ENCODE measurements around the gene NFATC2.
A peak's percentile ranks its signal among the peaks of the same experiment; 100 is the strongest.

NFATC2 gene

DNA sequence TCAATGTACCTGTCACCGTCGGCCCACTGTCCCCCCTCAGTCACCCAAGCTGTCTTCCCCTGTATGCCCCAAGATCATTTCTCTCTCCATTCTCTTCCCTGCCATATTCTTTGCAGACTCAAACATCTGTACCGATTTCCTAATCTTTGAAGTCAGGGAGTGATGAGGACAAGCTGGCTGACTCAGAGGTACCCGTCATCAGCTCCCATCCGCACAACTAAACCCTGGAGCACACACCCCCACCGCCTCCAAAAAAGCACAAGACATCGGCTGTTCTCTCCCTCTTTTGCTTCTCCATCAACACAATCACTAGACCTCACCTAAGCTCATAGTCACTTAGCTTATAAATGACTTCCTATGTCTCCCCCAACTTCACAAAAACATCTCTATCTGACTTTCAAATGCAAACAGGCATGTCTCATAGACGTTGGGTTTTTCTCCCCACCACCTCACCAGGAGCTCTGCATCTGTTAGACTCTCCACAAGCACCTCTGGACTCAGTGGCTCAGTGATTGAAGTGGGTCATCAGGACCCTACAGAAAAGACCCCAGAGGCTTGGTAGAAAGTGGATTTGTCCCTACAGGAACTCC is 11.5 kb upstream of the NFATC2 start:
- DNase-seq (ENCODE audit: low read depth, low spot score) = peak; percentile 47
- TF ChIP-seq, protein P1, sequence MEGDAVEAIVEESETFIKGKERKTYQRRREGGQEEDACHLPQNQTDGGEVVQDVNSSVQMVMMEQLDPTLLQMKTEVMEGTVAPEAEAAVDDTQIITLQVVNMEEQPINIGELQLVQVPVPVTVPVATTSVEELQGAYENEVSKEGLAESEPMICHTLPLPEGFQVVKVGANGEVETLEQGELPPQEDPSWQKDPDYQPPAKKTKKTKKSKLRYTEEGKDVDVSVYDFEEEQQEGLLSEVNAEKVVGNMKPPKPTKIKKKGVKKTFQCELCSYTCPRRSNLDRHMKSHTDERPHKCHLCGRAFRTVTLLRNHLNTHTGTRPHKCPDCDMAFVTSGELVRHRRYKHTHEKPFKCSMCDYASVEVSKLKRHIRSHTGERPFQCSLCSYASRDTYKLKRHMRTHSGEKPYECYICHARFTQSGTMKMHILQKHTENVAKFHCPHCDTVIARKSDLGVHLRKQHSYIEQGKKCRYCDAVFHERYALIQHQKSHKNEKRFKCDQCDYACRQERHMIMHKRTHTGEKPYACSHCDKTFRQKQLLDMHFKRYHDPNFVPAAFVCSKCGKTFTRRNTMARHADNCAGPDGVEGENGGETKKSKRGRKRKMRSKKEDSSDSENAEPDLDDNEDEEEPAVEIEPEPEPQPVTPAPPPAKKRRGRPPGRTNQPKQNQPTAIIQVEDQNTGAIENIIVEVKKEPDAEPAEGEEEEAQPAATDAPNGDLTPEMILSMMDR (IDR thresholded peaks at IDR 0.05; ENCODE audit: low read depth, low read length) = no peak
- H3K4me3 ChIP-seq (ENCODE audit: low read depth, low read length) = no peak overlapping the region
- in situ Hi-C loops (cut with HindIII; ENCODE audit: low sequenced_read_pairs) = no loop called here

DNA sequence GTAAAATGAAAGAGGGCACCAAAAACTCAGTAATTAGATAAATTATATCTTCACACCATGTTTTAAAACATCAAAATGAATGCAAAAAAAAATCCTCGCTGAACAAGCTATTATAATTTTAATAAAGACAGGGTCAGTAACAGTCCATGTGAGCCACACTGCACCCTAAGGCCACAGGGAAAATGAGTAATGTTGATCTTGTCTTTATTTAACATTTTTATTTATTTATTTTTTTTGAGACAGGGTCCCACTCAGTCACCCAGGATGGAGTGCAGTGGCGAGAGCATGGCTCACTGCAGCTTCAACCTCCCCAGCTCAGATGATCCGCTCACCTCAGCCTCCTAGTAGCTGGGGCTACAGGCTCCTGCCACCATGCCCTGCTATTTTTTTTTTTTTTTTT is 8.7 kb upstream of the NFATC2 start:
- DNase-seq (ENCODE audit: low read depth, low spot score) = no peak
- in situ Hi-C loops (cut with HindIII; ENCODE audit: low sequenced_read_pairs) = no loop called here
- TF ChIP-seq, protein P1 (IDR thresholded peaks at IDR 0.05; ENCODE audit: low read depth, low read length) = no peak
- no peak overlapping the region for H3K4me3 ChIP-seq (ENCODE audit: low read depth, low read length)

DNA sequence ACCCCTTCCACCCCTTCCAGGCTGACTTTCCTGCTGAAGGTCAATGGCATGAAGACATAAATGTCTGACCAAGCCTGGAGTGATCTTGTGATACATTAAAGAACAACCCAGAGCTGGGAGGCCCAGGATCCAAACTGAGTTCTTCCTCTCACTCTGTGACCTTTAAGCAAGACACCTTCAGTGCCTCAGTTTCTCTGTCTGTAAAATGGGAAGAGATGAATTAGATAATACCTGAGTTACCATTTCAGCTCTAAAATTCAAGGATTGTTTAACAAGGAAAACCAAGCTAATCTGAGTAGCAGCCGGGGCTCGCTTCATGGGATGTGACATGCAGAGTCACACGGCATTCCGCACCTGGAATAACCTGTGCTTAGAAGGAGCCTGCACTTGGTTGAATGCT is 7.0 kb upstream of the NFATC2 start:
- DNase-seq (ENCODE audit: low read depth, low spot score) = no peak
- TF ChIP-seq, protein P1 (IDR thresholded peaks at IDR 0.05; ENCODE audit: low read depth, low read length) = no peak
- H3K4me3 ChIP-seq (ENCODE audit: low read depth, low read length) = no peak overlapping the region
- in situ Hi-C loops (cut with HindIII; ENCODE audit: low sequenced_read_pairs) = no loop called here

DNA sequence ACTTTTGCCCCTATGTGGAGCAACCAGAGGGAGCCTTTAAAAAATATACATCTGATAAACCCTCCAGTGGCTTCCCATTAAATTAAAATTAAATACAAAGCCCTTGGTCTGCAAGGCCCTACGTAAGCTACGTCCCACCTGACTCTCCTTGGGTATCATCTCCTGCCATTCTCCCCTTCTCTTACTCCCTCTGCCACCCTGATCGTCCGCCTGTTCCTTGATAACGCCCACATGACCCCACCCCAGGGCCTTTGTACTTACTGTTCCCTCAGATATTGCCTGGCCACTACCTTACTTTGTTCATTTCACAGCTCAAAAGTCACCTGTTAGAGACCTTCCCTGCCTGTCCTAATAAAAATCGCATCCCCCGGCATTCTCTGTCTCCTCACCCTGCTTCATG is 5.4 kb upstream of the NFATC2 start:
- TF ChIP-seq, protein P1 (IDR thresholded peaks at IDR 0.05; ENCODE audit: low read depth, low read length) = no peak
- in situ Hi-C loops (cut with HindIII; ENCODE audit: low sequenced_read_pairs) = no loop called here
- no peak overlapping the region for H3K4me3 ChIP-seq (ENCODE audit: low read depth, low read length)
- DNase-seq (ENCODE audit: low read depth, low spot score) = no peak

DNA sequence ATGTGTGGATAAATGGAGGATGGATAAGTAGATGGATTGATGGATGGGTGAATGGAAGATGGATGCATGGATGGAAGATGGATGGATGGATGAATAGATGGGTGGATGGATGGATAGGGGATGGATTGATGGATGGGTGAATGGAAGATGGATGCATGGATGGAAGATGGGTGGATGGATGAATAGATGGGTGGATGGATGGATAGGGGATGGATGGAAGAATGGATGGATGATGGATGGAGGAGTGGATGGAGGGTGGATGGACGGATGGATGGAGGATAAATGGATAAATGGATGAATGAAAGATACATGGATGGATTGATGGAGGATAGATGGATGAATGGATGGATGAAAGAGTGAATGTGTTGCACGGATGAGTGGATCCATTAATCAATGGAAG is 3.0 kb upstream of the NFATC2 start:
- no peak for DNase-seq (ENCODE audit: low read depth, low spot score)
- in situ Hi-C loops (cut with HindIII; ENCODE audit: low sequenced_read_pairs) = no loop called here
- TF ChIP-seq, protein P1 (IDR thresholded peaks at IDR 0.05; ENCODE audit: low read depth, low read length) = no peak
- no peak overlapping the region for H3K4me3 ChIP-seq (ENCODE audit: low read depth, low read length)

DNA sequence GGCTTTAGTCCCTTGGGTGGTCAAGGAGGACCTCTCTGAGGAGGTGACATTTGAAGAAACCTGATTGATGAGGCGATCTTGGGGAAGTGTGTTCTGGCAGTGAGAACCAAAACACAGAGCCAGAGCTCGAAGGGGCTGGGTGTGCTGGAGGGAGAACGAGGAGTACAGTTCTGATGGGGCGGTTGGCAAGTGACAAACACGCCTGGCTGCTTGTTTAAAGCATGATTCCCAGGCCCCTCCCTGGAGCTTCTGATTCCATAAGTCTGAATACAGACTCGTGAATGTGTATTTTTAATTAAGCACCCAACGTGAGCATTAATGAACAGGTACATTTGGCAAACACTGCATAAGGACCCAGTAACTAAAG is 886 bp upstream of the NFATC2 start:
- H3K4me3 ChIP-seq (ENCODE audit: low read depth, low read length) = no peak overlapping the region
- no peak for DNase-seq (ENCODE audit: low read depth, low spot score)
- TF ChIP-seq, protein P1 (IDR thresholded peaks at IDR 0.05; ENCODE audit: low read depth, low read length) = no peak
- in situ Hi-C loops (cut with HindIII; ENCODE audit: low sequenced_read_pairs) = no loop called here
